ENCODE results near the gene OTUD5. TPM values are rescaled to one million over a fixed set of nuclear protein-coding genes. Genes with fewer than 3 reads are reported as not detected.

Gene OTUD5
- total RNA-seq, 2 donors from 2014 or later, result 28.4 to 40.5 TPM

DNA sequence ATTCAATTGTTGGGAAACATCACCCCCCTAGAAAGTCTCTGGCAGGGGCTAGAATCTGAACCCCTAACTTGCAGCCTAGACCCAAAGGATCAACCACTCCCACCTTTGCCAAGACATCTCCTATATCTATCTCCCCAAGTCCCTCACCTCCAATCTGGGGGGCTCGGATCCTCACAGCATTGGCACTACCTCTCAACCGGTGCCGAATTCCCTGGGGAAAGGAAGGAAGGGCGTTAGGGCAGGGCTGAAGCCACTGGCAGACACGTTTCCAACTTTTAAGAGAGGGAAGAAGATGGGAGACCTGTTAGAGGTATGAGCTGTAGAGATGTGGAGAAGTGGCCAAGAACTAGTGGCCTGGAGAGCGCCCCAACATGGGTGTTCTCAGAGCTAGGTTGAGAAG lies 62.5 kb downstream of the OTUD5 start:
- DNase-seq (ENCODE audit: low spot score), result no peak
- H3K36me3 ChIP-seq, result no peaks in the 10 kb centered on the region
- TF ChIP-seq, protein P1, sequence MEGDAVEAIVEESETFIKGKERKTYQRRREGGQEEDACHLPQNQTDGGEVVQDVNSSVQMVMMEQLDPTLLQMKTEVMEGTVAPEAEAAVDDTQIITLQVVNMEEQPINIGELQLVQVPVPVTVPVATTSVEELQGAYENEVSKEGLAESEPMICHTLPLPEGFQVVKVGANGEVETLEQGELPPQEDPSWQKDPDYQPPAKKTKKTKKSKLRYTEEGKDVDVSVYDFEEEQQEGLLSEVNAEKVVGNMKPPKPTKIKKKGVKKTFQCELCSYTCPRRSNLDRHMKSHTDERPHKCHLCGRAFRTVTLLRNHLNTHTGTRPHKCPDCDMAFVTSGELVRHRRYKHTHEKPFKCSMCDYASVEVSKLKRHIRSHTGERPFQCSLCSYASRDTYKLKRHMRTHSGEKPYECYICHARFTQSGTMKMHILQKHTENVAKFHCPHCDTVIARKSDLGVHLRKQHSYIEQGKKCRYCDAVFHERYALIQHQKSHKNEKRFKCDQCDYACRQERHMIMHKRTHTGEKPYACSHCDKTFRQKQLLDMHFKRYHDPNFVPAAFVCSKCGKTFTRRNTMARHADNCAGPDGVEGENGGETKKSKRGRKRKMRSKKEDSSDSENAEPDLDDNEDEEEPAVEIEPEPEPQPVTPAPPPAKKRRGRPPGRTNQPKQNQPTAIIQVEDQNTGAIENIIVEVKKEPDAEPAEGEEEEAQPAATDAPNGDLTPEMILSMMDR (IDR thresholded peaks at IDR 0.05), result no peak
- ATAC-seq (ENCODE audit: insufficient number of reproducible peaks, low FRiP score, low read depth), result no peak
- H3K9me3 ChIP-seq, result no peaks in the 10 kb centered on the region
- no peaks in the 10 kb centered on the region for H3K27me3 ChIP-seq (replicated peaks; ENCODE audit: insufficient read depth)
- peaks cover 0 to 10% of the 10 kb centered on the region in 2 donors for H3K4me1 ChIP-seq (ENCODE audit: control insufficient read depth in 1 of 2, low read depth in 2 of 2)
- no peak overlapping the region for H3K4me3 ChIP-seq
- H3K27ac ChIP-seq, result no peak overlapping the region

DNA sequence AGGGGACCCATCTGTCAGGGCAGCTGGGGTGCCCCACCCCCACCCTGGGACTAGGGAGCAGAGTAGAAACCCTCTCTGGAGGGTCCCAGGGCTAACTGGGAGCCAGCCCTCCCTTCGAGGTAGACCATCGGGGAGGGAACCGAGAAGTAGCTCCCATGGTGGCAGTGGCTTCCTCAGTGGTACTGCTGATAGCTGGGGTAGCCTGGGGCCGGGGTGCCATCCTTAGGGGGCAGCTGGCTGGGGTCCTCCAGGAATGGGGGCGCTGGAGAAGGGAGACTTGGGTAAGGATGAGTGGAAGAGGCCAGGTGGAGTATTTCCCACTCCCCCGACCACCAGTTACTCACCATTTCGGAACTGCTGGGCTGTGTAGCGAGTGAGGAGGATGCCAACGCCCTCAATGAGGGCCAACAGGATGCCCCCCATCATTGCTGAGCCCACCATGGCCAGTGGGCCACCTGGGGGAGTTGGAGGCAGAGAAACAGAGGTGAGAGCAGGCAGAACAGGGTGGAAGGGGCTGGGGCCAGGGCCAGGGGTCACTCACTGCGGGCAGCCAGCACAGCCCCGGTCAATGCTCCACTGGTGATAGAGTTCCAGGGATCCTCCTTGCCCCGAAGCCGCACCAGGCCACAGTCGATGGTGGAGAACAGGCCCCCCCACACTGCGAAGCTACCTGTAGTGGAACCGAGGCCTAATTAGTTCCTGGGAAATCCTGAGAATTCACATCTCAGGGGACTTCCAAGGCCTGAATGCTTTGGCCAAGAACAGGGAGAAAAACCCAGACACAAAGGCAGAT lies 63.7 kb downstream of the OTUD5 start:
- Histone ChIP-seq H3K27ac (no peak overlapping the region), H3K36me3 (no peaks in the 10 kb centered on the region), H3K4me1 (ENCODE audit: control insufficient read depth in 1 of 2, low read depth in 2 of 2) (peaks cover 0 to 10% of the 10 kb centered on the region in 2 donors), H3K27me3 (replicated peaks; ENCODE audit: insufficient read depth) (no peaks in the 10 kb centered on the region), H3K4me3 (no peak overlapping the region), H3K9me3 (no peaks in the 10 kb centered on the region)
- ATAC-seq (ENCODE audit: insufficient number of reproducible peaks, low FRiP score, low read depth) (no peak), DNase-seq (ENCODE audit: low spot score) (no peak)
- TF ChIP-seq, protein P1 (IDR thresholded peaks at IDR 0.05), result no peak

DNA sequence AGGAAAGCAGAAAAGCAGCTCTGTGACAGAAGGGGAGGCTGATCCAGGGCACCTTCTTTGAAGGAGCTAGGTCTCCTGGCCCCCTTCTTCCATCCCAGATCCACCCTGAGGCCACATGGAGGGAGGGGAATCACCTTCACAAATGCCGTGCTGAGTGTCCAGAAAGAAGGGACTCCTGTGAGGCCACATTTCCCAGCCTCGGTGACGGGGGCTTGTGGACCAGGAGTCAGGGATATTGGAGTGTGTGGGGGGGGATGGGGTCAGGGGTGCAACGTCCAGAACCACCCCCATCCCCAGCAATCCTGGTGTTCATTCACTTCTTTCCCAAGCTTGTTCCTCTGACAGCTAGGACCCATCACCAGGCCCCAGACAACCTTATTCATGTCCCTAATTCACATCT lies 64.5 kb downstream of the OTUD5 start:
- TF ChIP-seq, protein P1 (IDR thresholded peaks at IDR 0.05), result no peak

DNA sequence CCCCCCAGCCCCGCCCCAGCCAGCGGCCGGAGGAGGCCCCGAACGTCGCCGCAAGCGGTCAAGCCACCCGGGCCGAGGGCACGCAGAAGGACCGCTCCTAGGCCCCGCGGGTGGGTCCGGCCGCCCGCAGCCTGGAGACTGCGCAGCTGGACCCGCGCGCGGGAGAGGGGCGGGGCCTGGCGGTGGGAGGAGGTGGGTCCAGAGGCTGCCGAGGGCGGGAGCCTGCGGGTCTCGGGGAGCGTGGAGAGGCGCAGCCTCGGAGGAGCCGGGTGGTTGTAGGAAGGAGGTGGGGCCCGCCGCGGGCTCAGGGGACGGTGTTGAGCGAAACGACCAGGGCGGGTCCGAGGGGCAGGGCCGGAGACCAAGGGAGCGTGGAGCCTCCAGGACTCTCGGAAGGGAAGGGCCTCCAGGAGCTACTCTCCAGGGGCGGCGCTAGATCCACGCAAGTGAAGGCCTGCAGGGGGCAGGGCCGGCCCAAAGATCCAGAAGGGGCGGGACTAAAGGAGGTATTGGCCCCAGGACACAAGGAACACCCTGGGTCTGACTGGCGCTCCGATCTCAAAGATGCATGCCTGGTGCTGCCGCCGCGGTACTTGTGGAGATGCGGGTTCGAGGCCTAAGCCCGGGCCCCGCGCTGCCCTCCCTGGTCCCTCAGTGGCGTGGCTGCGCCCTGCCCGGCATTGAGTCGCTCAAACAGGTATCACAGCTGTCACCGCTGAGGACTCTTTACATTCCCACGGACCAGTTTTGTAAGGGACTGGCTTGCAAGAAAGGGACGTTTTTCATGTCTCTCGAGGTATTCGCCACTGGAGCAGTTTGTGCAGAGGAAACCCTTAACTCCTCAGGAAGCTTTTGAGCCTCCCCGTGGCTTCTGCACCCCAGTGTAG lies 65.8 kb downstream of the OTUD5 start:
- Histone ChIP-seq H3K4me1 (ENCODE audit: control insufficient read depth in 1 of 2, low read depth in 2 of 2) (peaks cover 0 to 10% of the 10 kb centered on the region in 2 donors), H3K9me3 (no peaks in the 10 kb centered on the region), H3K4me3 (peak overlapping the region; percentile 85), H3K27me3 (replicated peaks; ENCODE audit: insufficient read depth) (no peaks in the 10 kb centered on the region), H3K36me3 (no peaks in the 10 kb centered on the region), H3K27ac (peak overlapping the region; percentile 56 to 73)
- TF ChIP-seq, protein P1 (IDR thresholded peaks at IDR 0.05), result peak; percentile 28
- ATAC-seq (ENCODE audit: insufficient number of reproducible peaks, low FRiP score, low read depth), result peak; percentile 92
- peak; percentile 40 for DNase-seq (ENCODE audit: low spot score)

More for the DNA sequence above, 64.5 kb downstream of the OTUD5 start:
- H3K9me3 ChIP-seq, result no peaks in the 10 kb centered on the region
- ATAC-seq (ENCODE audit: insufficient number of reproducible peaks, low FRiP score, low read depth) (no peak), DNase-seq (ENCODE audit: low spot score) (no peak)
- H3K4me1 ChIP-seq (ENCODE audit: control insufficient read depth in 1 of 2, low read depth in 2 of 2), result peaks cover 0 to 10% of the 10 kb centered on the region in 2 donors
- H3K27ac ChIP-seq, result no peak overlapping the region
- H3K36me3 ChIP-seq, result no peaks in the 10 kb centered on the region
- H3K27me3 ChIP-seq (replicated peaks; ENCODE audit: insufficient read depth), result no peaks in the 10 kb centered on the region
- H3K4me3 ChIP-seq, result no peak overlapping the region

DNA sequence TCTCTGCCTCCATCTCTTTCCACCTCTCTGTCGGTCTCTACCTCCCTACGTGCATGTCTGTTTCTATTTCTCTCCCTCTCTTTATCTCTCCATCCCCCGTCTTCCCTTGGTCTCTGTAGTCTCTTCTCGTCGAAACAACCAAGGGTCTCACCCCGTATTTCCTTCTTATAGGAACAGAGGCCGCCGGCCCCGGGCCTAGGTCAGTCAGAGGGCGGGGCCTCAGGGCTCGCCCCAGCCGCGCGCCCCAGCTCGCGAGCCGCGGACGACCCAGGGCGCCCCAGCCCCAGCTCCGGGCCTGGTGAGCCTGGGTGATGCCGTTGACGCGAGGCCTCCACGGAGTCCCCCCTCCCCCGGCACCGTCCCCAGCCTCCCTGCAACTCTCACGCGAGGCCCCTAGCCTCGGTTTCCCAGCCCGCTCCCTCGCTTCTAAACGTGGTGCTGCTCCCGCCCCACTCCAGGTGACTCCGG lies 66.4 kb downstream of the OTUD5 start:
- no peaks in the 10 kb centered on the region for H3K27me3 ChIP-seq (replicated peaks; ENCODE audit: insufficient read depth)
- H3K9me3 ChIP-seq, result no peaks in the 10 kb centered on the region
- peaks cover 0 to 10% of the 10 kb centered on the region in 2 donors for H3K4me1 ChIP-seq (ENCODE audit: control insufficient read depth in 1 of 2, low read depth in 2 of 2)
- ATAC-seq (ENCODE audit: insufficient number of reproducible peaks, low FRiP score, low read depth) (no peak), DNase-seq (ENCODE audit: low spot score) (no peak)
- TF ChIP-seq, protein P1 (IDR thresholded peaks at IDR 0.05), result no peak
- H3K27ac ChIP-seq, result peak overlapping the region; percentile 56 to 73
- no peaks in the 10 kb centered on the region for H3K36me3 ChIP-seq
- H3K4me3 ChIP-seq, result peak overlapping the region; percentile 85
